ENCODE results near the gene TNRC6C. TPM values are rescaled to one million over a fixed set of nuclear protein-coding genes. Genes with fewer than 3 reads are reported as not detected.
A peak's percentile ranks its signal among the peaks of the same experiment; 100 is the strongest.

Gene TNRC6C
- total and polyA plus RNA-seq, 4 donors = 2.2 to 25.9 (median 13.8) TPM

GRCh38 chr17:78127888-78128550, 169.5 kb downstream of the TNRC6C start:
- TF ChIP-seq, protein P1, sequence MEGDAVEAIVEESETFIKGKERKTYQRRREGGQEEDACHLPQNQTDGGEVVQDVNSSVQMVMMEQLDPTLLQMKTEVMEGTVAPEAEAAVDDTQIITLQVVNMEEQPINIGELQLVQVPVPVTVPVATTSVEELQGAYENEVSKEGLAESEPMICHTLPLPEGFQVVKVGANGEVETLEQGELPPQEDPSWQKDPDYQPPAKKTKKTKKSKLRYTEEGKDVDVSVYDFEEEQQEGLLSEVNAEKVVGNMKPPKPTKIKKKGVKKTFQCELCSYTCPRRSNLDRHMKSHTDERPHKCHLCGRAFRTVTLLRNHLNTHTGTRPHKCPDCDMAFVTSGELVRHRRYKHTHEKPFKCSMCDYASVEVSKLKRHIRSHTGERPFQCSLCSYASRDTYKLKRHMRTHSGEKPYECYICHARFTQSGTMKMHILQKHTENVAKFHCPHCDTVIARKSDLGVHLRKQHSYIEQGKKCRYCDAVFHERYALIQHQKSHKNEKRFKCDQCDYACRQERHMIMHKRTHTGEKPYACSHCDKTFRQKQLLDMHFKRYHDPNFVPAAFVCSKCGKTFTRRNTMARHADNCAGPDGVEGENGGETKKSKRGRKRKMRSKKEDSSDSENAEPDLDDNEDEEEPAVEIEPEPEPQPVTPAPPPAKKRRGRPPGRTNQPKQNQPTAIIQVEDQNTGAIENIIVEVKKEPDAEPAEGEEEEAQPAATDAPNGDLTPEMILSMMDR (IDR thresholded peaks at IDR 0.05; ENCODE audit: control extremely low read depth, extremely low read depth) = no peak
- Histone ChIP-seq H3K27me3 (ENCODE audit: control insufficient read depth in 3 of 3, insufficient read depth in 3 of 3, low read length in 2 of 3) (peaks cover 0 to 3% (median 0%) of the 10 kb centered on the region in 3 donors), H3K4me3 (peak overlapping the region; percentile 74), H3K9ac (ENCODE audit: insufficient read depth in 1 of 2, low read length in 2 of 2) (peak overlapping the region in 1 of 2 donors; percentile 73), H3K9me3 (ENCODE audit: control insufficient read depth in 4 of 4, insufficient read depth in 3 of 4, low read length in 3 of 4) (no peaks in the 10 kb centered on the region), H3K4me1 (ENCODE audit: control insufficient read depth in 5 of 5, insufficient read depth in 5 of 5, low read length in 5 of 5) (peaks cover 3 to 53% (median 27%) of the 10 kb centered on the region in 5 donors), H3K36me3 (ENCODE audit: control insufficient read depth in 4 of 4, insufficient read depth in 4 of 4, low read length in 4 of 4) (peaks cover 0 to 31% (median 1%) of the 10 kb centered on the region in 4 donors), H3K27ac (ENCODE audit: low read depth in 1 of 2, low read length in 1 of 2) (peak overlapping the region; percentile 89 to 93)
- ATAC-seq (ENCODE audit: insufficient read depth, low FRiP score) (peak; percentile 23), DNase-seq (peak in 2 of 3 donors; percentile 49 to 60)
- WGBS, 2 donors = 2 to 3% methylated on average over 36 to 39 of the region's 39 CpGs

DNA sequence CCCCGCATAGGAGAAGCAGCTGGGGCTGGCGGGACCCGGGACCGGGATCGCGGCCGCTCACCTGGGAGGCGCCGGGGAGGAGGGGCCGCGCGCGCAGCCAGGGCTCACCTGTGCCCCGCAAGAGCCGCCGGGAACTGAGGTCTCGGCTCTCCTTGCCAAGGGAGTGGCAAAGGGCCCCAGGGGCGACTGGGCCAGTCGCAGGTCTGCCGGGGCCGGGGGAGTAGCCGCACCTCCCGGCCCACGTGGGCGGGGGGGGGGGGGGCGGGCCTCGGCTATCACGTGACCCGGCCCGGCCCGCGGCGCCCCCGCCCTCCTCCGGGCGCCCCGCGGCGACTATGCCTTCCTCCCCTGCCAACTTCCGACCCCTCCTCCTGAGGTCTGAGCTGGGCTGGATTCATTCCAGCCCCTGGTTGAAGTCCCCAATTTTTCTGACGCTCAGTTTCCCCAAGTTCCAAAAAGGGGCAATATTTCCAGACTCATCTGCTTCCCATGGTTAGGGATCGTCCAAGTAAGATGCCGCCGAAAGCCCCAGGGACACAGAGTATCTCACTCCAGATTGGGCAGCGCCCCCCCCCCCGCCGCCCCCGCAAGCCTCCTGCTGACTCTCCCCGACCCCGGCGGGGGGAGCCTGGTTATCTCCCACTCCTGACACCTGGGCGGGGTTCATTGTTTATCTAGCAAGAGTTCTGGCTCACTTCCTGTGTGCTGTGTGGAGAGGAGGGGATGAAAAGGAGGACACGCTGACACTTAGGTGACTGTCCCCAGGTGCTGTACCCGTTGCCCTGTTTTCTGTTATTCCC, 170.2 kb downstream of the TNRC6C start, which contains the start of gene TMC6:
Gene TMC6, minus strand, starts transcription at position 205 of the 800 bp plus-strand sequence. CDS start 1,923 bp downstream, outside the sequence.
- Histone ChIP-seq H3K36me3 (ENCODE audit: control insufficient read depth in 4 of 4, insufficient read depth in 4 of 4, low read length in 4 of 4) (peaks cover 0 to 24% (median 0%) of the 10 kb centered on the region in 4 donors), H3K4me1 (ENCODE audit: control insufficient read depth in 5 of 5, insufficient read depth in 5 of 5, low read length in 5 of 5) (peaks cover 3 to 53% (median 27%) of the 10 kb centered on the region in 5 donors), H3K9ac (ENCODE audit: insufficient read depth in 1 of 2, low read length in 2 of 2) (peak within 1 kb of the TSS in 1 of 2 donors; percentile 73), H3K27ac (ENCODE audit: low read depth in 1 of 2, low read length in 1 of 2) (peak within 1 kb of the TSS; percentile 89 to 93), H3K4me3 (peak within 1 kb of the TSS; percentile 74), H3K9me3 (ENCODE audit: control insufficient read depth in 4 of 4, insufficient read depth in 3 of 4, low read length in 3 of 4) (no peaks in the 10 kb centered on the region), H3K27me3 (ENCODE audit: control insufficient read depth in 3 of 3, insufficient read depth in 3 of 3, low read length in 2 of 3) (peaks cover 0 to 3% (median 0%) of the 10 kb centered on the region in 3 donors)
- TF ChIP-seq, protein P1 (IDR thresholded peaks at IDR 0.05; ENCODE audit: control extremely low read depth, extremely low read depth) = no peak
- ATAC-seq (ENCODE audit: insufficient read depth, low FRiP score) (peak; percentile 54), DNase-seq (peak; percentile 54 to 69 (median 66))
- WGBS, 2 donors = 1 to 2% methylated on average over 37 to 51 of the region's 54 CpGs

DNA sequence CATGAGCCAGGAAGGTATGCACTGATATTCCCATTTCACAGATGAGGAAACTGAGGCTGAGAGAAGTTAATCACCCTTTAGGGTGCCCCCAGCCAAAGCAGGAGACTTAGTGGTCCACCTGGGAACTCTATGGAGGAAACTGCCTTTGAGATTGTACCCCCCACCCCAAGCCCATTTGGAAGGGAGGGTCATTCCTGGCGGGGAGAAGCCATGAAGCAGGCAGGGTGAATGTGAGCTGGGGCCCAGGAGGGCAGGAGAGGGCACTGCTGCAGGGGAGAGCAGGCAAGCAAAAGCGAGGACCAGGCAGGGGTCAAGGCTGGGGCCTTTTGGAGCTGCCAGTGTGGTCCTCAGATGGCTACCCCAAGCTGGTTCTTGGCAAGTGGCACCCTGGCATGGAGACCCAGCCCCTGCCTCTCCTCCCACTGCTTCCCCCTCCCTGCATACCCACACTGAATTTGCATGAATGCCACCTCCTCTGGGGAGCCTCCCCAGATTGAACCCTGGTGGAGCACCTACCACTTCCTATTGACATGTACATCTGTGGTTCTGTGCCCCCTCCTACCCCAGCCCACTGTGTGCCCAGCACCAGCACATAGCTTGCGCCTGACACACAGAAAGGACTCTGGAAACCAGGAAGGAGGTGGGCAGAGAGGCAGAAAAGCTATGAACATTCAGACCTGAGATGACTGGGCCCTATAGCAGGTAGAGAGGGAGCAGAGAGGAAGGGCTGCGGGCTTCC, 171.0 kb downstream of the TNRC6C start:
- H3K27me3 ChIP-seq (ENCODE audit: control insufficient read depth in 3 of 3, insufficient read depth in 3 of 3, low read length in 2 of 3) = peaks cover 0 to 3% (median 0%) of the 10 kb centered on the region in 3 donors
- TF ChIP-seq, protein P1 (IDR thresholded peaks at IDR 0.05; ENCODE audit: control extremely low read depth, extremely low read depth) = no peak
- no peaks in the 10 kb centered on the region for H3K9me3 ChIP-seq (ENCODE audit: control insufficient read depth in 4 of 4, insufficient read depth in 3 of 4, low read length in 3 of 4)
- 51 to 67% methylated on average over 4 of the region's 4 CpGs for WGBS, 2 donors
- no peak for ATAC-seq (ENCODE audit: insufficient read depth, low FRiP score)
- no peak for DNase-seq
- no peak overlapping the region for H3K4me3 ChIP-seq
- H3K9ac ChIP-seq (ENCODE audit: insufficient read depth in 1 of 2, low read length in 2 of 2) = no peak overlapping the region
- peak overlapping the region in 1 of 2 donors; percentile 78 for H3K27ac ChIP-seq (ENCODE audit: low read depth in 1 of 2, low read length in 1 of 2)
- H3K36me3 ChIP-seq (ENCODE audit: control insufficient read depth in 4 of 4, insufficient read depth in 4 of 4, low read length in 4 of 4) = peaks cover 0 to 18% (median 0%) of the 10 kb centered on the region in 4 donors
- H3K4me1 ChIP-seq (ENCODE audit: control insufficient read depth in 5 of 5, insufficient read depth in 5 of 5, low read length in 5 of 5) = peaks cover 3 to 53% (median 27%) of the 10 kb centered on the region in 5 donors

Measured in lung (tissue), 12 donors.